ENCODE measurements around the gene NCAM2.

Gene NCAM2

DNA sequence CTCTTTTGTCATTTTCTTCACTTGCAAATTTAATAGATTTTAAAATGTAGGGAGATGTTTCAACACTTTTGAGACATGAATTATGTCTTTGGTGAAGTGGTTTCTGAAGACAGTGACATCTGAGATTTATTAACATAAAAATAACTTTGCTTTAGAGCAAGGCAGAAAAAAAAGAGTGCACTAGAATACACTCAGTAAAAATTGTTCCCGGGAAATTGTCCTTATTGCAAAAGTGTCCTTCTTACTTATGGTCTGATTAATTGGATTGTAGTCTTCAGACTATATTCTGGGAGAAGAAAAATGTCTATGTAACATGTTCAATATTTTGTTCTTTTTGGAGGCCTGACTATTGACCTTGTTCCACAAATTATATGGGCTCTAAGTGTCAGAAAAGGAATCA is 468.5 kb downstream of the NCAM2 start:
- no peak for FAIRE-seq

DNA sequence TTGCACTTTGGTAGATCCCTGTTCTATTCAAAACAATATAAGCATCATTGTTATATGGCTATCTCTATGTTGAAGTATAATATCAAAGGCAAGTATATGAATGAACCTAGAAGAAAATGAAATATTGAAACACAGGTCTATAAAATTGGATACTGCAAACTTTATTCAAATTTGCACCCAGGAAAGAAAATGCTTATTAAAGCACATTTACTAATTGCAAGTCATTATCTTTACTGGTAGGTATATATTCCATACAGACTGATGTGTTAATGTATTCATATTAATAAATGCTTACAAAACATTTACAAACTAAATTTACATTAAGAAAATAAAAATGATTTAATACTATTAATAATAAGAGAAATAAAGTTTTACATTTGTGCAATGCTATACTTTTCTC is 469.8 kb downstream of the NCAM2 start:
- no peak for FAIRE-seq

DNA sequence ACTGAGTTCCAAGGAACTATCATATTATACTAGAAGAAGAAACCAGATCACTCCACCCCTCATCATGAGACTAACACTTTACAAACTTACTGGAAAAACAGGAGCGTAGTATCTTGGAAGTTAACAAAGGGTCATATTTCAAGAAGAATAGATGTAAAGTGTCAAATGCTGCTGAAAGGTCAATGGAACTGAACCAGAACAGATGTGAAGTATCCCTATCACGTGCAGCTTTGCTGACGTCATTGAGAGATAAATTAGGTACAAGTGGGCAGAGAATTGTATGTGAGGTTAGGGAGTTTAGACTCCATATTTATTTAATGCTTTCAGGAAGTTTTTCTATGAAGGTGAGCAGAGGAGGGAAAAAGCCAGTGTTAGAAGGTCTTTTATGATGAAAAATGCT is 483.0 kb downstream of the NCAM2 start:
- no peak for FAIRE-seq

- no peak for FAIRE-seq
These were observed 510.6 kb downstream of the NCAM2 start for GRCh38 chr21:21508859-21509258.

GRCh38 chr21:21530680-21531079 is 532.5 kb downstream of the NCAM2 start:
- no peak for FAIRE-seq

GRCh38 chr21:21547368-21547953 is 549.3 kb downstream of the NCAM2 start:
- no peak for FAIRE-seq

DNA sequence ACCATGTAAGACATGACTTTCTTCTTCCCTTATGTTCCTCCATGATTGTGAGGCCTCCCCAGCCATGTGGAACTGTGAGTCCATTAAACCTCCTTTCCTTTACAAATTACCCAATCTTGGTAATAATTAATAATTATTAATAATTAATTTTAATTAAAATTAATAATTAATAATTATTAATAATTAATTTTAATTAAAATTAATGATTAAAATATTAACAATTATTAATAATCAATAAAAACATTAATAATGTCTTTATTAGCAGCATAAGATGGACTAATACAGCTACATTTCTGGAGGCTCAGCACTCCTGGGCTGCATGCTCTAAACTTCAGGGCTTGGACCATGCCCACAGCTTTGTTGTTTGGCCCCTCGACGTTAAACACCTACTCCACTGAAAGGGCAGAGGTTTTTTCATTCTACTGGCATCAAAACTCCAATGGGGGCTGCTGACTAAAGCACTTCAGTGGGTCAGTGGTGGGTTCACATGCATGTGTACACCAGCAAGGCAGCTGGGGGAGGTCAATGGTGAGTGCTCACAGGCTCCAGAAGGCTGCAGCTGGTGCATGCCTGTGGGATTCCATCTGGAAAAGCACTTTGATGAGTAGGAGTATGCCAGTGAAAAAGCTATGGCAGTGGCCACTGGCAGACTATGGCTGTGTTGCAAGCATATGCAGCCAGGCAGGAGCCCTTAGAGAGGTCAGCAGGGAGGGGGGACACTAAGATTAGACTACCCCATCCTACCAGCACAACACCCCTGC is 561.3 kb downstream of the NCAM2 start:
- FAIRE-seq, result no peak
